Measurements from ENCODE around the gene FAM120A. TPM values are rescaled to one million over a fixed set of nuclear protein-coding genes. Genes with fewer than 3 reads are reported as not detected.

FAM120A gene
- total and polyA plus RNA-seq, 2 of the 13 experiments (the other 11 are each of a cell fraction or from before 2014, with no cell fraction given): 41.3 to 44.4 TPM

DNA sequence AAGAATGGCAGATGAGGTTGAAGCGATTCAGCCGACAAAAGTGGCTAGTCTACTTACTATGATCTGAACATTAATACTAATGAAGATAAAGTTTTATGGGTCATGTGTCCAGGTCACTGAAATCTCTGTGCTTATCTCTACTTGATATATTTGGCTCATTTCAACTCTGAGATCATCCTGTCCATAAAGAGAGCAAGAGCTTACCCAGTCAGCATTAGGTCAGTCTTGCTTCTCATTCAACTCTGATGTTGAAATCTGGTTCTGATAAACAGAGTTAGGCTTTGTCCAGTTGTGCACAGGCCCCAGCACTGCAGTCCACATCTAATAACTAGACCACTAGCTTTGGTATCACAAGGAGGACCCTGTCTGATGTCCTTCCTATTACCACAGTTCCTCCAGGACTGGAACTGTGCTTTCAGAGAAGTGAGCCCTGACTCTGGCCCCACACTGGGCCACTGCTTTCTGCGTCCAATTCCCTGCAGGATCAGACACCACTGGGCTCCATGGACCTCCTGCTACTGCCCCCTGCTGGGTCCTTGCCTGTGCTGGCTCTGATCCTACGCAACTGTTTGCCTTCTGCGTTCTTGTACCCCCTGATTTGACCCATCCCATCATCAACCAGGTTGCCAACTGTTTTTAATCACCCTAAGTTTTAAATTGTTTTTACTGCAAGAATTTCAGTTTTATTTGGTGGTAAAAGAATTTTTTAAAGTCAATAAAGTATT, 23.7 kb upstream of the FAM120A start (continued):
- TF ChIP-seq, protein P1, sequence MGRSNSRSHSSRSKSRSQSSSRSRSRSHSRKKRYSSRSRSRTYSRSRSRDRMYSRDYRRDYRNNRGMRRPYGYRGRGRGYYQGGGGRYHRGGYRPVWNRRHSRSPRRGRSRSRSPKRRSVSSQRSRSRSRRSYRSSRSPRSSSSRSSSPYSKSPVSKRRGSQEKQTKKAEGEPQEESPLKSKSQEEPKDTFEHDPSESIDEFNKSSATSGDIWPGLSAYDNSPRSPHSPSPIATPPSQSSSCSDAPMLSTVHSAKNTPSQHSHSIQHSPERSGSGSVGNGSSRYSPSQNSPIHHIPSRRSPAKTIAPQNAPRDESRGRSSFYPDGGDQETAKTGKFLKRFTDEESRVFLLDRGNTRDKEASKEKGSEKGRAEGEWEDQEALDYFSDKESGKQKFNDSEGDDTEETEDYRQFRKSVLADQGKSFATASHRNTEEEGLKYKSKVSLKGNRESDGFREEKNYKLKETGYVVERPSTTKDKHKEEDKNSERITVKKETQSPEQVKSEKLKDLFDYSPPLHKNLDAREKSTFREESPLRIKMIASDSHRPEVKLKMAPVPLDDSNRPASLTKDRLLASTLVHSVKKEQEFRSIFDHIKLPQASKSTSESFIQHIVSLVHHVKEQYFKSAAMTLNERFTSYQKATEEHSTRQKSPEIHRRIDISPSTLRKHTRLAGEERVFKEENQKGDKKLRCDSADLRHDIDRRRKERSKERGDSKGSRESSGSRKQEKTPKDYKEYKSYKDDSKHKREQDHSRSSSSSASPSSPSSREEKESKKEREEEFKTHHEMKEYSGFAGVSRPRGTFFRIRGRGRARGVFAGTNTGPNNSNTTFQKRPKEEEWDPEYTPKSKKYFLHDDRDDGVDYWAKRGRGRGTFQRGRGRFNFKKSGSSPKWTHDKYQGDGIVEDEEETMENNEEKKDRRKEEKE (IDR thresholded peaks at IDR 0.05): no peak
- no peak for TF ChIP-seq ZNF264 (CRISPR knock-in tag; IDR thresholded peaks at IDR 0.05)
- no peak for TF ChIP-seq TP53 (CRISPR knock-in tag; conservative IDR thresholded peaks at IDR 0.05)
- peak; percentile 72 for TF ChIP-seq STAG1 (CRISPR knock-in tag; IDR thresholded peaks at IDR 0.05)
- no peak for TF ChIP-seq ZNF430 (CRISPR knock-in tag; IDR thresholded peaks at IDR 0.05)

DNA sequence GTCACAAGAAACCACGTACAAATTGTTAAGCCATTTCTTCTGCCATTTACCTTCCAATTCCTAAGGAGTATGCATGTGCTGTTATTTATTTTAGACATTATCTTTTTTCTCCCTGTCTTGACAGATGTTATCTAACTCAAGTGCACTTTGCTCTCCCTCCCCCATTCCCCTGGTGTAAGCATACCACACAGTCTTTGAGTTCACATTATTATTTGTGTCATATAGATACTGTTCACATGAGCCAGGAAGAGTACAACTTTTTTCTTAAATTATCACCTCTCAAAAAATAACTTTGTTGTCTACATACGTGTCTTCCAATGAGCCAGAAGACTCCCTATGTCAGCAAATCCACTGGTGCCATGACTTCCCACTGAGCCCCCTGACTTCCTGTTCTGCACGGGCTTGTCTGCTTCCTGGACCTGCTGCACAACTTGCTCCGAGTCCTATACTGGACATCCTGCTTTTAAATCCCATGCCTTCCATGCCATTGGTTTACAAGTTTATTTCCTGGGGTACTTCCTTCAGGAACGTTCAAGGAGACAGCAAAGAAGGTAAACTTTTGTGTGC, 19.9 kb upstream of the FAM120A start:
- Histone ChIP-seq H3K79me2 (ENCODE audit: insufficient read depth, low read length) (no peaks in the 10 kb centered on the region), H4K20me1 (ENCODE audit: insufficient read depth, low read length) (no peaks in the 10 kb centered on the region), H3K9me3 (ENCODE audit: low read length) (no peaks in the 10 kb centered on the region), H3K36me3 (replicated peaks in 1 of 2; ENCODE audit: control insufficient read depth in 1 of 2, insufficient read depth in 2 of 2, low read length in 2 of 2) (no peaks in the 10 kb centered on the region), H3K27me3 (ENCODE audit: control insufficient read depth in 1 of 2, insufficient read depth in 2 of 2, low read length in 2 of 2) (no peaks in the 10 kb centered on the region; a peak in 1 of 5 replicates), H2AFZ (ENCODE audit: low read length) (peak overlapping the region; percentile 80), H3K9ac (ENCODE audit: insufficient read depth, low read depth, low read length) (no peak overlapping the region), H3K4me1 (ENCODE audit: insufficient read depth, low read length) (peaks cover 17% of the 10 kb centered on the region), H3K4me3 (replicated peaks in 1 of 3; ENCODE audit: insufficient read depth in 1 of 3, low read depth in 2 of 3, low read length in 3 of 3) (peak overlapping the region; percentile 13 to 59 (median 36)), H3K27ac (ENCODE audit: extremely low read length, insufficient read depth, low read length) (peak overlapping the region; percentile 10), H3K4me2 (ENCODE audit: low read depth, low read length) (peak overlapping the region; percentile 78)
- ATAC-seq (peak; percentile 74), FAIRE-seq (peak; percentile 32), DNase-seq (ENCODE audit: low spot score) (peak; percentile 24)
- intact Hi-C loops (cut with micrococcal nuclease; ENCODE audit: unreplicated experiment) (loop anchor here (1.0 kb wide), 1 partner anchor 9 kb away; no protein-coding TSS in a partner anchor), in situ Hi-C loops (cut with HindIII; ENCODE audit: extremely low pct_ligation_motif_present, low pct_unique_long_range_greater_than_20kb) (loop anchor here (25.0 kb wide), 1 partner anchor 269 kb away; no protein-coding TSS in a partner anchor)
- 14% methylated on average over 5 of the region's 5 CpGs for WGBS (ENCODE audit: low lambda C conversion rate)
- CTCF ChIA-PET (ENCODE audit: low intra/inter-chr PET ratio, low total read pairs): no interaction called here
- POLR2A ChIA-PET: no interaction called here
- BruUV-seq (replicated peaks): no TSS peak
- TF ChIP-seq, protein P2, sequence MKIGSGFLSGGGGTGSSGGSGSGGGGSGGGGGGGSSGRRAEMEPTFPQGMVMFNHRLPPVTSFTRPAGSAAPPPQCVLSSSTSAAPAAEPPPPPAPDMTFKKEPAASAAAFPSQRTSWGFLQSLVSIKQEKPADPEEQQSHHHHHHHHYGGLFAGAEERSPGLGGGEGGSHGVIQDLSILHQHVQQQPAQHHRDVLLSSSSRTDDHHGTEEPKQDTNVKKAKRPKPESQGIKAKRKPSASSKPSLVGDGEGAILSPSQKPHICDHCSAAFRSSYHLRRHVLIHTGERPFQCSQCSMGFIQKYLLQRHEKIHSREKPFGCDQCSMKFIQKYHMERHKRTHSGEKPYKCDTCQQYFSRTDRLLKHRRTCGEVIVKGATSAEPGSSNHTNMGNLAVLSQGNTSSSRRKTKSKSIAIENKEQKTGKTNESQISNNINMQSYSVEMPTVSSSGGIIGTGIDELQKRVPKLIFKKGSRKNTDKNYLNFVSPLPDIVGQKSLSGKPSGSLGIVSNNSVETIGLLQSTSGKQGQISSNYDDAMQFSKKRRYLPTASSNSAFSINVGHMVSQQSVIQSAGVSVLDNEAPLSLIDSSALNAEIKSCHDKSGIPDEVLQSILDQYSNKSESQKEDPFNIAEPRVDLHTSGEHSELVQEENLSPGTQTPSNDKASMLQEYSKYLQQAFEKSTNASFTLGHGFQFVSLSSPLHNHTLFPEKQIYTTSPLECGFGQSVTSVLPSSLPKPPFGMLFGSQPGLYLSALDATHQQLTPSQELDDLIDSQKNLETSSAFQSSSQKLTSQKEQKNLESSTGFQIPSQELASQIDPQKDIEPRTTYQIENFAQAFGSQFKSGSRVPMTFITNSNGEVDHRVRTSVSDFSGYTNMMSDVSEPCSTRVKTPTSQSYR (CRISPR knock-in tag; IDR thresholded peaks at IDR 0.05; ENCODE audit: borderline replicate concordance): peak; percentile 67; the same call in 1 of the 2 replicates
- TF ChIP-seq ZNF282 (IDR thresholded peaks at IDR 0.05; ENCODE audit: partially characterized antibody) (no peak), SOX6 (IDR thresholded peaks at IDR 0.05) (no peak), SOX6 (CRISPR knock-in tag; IDR thresholded peaks at IDR 0.05) (peak; percentile 14; the same call in 1 of the 2 replicates), GABPB1 (CRISPR knock-in tag; IDR thresholded peaks at IDR 0.05) (peak; percentile 55; the same call in 1 of the 2 replicates), ZNF296 (CRISPR knock-in tag; conservative IDR thresholded peaks at IDR 0.05) (no peak), CREM (IDR thresholded peaks at IDR 0.05) (0 out of 2 replicates have a peak, but pooled peaks have one; percentile 19), CREM (CRISPR knock-in tag; IDR thresholded peaks at IDR 0.05) (no peak), ELF1 (CRISPR knock-in tag; IDR thresholded peaks at IDR 0.05) (peak; percentile 53; the same call in 1 of the 2 replicates), HNF4A (CRISPR knock-in tag; IDR thresholded peaks at IDR 0.05) (peak; percentile 60), ZMYM4 (CRISPR knock-in tag; IDR thresholded peaks at IDR 0.05) (peak; percentile 32; the same call in 1 of the 2 replicates)
- TF ChIP-seq, protein P3, sequence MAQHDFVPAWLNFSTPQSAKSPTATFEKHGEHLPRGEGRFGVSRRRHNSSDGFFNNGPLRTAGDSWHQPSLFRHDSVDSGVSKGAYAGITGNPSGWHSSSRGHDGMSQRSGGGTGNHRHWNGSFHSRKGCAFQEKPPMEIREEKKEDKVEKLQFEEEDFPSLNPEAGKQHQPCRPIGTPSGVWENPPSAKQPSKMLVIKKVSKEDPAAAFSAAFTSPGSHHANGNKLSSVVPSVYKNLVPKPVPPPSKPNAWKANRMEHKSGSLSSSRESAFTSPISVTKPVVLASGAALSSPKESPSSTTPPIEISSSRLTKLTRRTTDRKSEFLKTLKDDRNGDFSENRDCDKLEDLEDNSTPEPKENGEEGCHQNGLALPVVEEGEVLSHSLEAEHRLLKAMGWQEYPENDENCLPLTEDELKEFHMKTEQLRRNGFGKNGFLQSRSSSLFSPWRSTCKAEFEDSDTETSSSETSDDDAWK (CRISPR knock-in tag; IDR thresholded peaks at IDR 0.05): no peak

Data from HepG2 (cell line).